GM06990 (cell line): ENCODE data around the gene TBC1D9.

Experiments used
- DNase-seq: peaks from one replicate; pipeline ENCODE4 v3.0.0-alpha.2; 2011; ENCODE audit not compliant: insufficient read length; ENCODE audit errors: extremely low read depth
- H3K27me3 ChIP-seq: replicated peaks from 2 replicates; pipeline ENCODE4 v1.6.0; 2011; ENCODE audit warnings: low read length; ENCODE audit not compliant: control insufficient read depth, insufficient read depth
- H3K36me3 ChIP-seq: 2 replicates; pipeline ENCODE4 v1.5.1; 2011; ENCODE audit warnings: low read length; ENCODE audit not compliant: control insufficient read depth, insufficient read depth
- H3K4me3 ChIP-seq: replicated peaks from 2 replicates; pipeline ENCODE4 v1.5.1; 2011; ENCODE audit warnings: low read depth, mild to moderate bottlenecking, control low read depth, low read length
- TF ChIP-seq, protein P1 (sequence below): IDR thresholded peaks from 2 replicates; pipeline ENCODE4 v1.5.1; 2011; ENCODE audit warnings: low read length, control low read depth, mild to moderate bottlenecking, inconsistent platforms; ENCODE audit not compliant: insufficient read depth, poor library complexity, severe bottlenecking

The TBC1D9 gene

DNA sequence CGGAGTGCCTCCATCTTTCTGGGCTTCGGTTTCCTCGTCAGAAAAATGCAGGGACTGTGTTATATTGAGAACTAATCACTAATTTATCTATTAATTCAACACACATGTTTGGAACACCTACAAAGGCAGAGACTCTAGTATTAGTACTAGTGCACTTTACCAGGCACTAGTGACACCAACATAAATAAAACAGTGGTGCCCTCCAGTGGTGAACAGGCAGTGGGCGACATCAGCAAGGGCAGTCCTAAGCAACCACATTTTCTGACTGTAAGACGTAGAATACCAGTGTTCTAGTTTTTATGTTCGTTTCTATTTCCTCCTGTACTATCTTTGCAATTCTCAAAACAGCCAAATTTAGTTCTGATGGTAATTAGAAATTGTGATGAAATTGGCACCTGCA is 118.3 kb downstream of the TBC1D9 start:
- DNase-seq: no peak
- TF ChIP-seq, protein P1, sequence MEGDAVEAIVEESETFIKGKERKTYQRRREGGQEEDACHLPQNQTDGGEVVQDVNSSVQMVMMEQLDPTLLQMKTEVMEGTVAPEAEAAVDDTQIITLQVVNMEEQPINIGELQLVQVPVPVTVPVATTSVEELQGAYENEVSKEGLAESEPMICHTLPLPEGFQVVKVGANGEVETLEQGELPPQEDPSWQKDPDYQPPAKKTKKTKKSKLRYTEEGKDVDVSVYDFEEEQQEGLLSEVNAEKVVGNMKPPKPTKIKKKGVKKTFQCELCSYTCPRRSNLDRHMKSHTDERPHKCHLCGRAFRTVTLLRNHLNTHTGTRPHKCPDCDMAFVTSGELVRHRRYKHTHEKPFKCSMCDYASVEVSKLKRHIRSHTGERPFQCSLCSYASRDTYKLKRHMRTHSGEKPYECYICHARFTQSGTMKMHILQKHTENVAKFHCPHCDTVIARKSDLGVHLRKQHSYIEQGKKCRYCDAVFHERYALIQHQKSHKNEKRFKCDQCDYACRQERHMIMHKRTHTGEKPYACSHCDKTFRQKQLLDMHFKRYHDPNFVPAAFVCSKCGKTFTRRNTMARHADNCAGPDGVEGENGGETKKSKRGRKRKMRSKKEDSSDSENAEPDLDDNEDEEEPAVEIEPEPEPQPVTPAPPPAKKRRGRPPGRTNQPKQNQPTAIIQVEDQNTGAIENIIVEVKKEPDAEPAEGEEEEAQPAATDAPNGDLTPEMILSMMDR: peak; percentile 66

GRCh38 chr4:140635606-140636005 is 120.6 kb downstream of the TBC1D9 start:
- TF ChIP-seq, protein P1: no peak
- no peaks in the 10 kb centered on the region for H3K27me3 ChIP-seq
- no peaks in the 10 kb centered on the region; the same call in 1 of the 2 replicates for H3K36me3 ChIP-seq
- no peak for DNase-seq
- no peak overlapping the region for H3K4me3 ChIP-seq

More for the DNA sequence above, 118.3 kb downstream of the TBC1D9 start:
- H3K4me3 ChIP-seq: no peak overlapping the region
- no peaks in the 10 kb centered on the region; the same call in 1 of the 2 replicates for H3K36me3 ChIP-seq
- no peaks in the 10 kb centered on the region for H3K27me3 ChIP-seq

DNA sequence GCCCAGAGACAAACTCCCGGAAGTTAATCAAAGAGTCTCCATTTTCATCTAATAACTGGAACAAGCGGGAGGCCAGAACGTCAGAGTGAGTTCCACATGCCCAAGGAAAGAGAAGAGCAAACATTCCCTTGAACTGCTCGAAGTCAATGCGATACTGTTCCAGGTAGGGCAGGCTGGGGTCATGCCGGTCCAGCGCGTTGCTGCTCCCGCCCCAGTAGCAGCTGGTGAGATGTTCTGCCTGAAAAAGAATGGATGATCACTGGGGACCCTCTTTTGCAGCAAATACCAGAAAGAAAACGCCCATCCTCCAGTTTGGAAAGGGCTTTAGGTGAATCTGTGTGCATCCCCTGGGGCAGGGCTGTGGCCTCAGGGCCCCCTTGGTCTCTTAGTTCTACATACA is 122.2 kb downstream of the TBC1D9 start:
- Histone ChIP-seq H3K4me3 (no peak overlapping the region), H3K36me3 (no peaks in the 10 kb centered on the region; the same call in 1 of the 2 replicates), H3K27me3 (no peaks in the 10 kb centered on the region)
- no peak for DNase-seq
- TF ChIP-seq, protein P1: no peak

GRCh38 chr4:140633124-140633523 is 123.1 kb downstream of the TBC1D9 start:
- TF ChIP-seq, protein P1: no peak
- H3K4me3 ChIP-seq: no peak overlapping the region
- no peak for DNase-seq
- no peaks in the 10 kb centered on the region for H3K27me3 ChIP-seq
- H3K36me3 ChIP-seq: no peaks in the 10 kb centered on the region; the same call in 1 of the 2 replicates

- TF ChIP-seq, protein P1: no peak
- H3K36me3 ChIP-seq: no peaks in the 10 kb centered on the region
- no peaks in the 10 kb centered on the region for H3K27me3 ChIP-seq
- no peak overlapping the region for H3K4me3 ChIP-seq
- no peak for DNase-seq
Measured at GRCh38 chr4:140630246-140630645, 125.9 kb downstream of the TBC1D9 start.

DNA sequence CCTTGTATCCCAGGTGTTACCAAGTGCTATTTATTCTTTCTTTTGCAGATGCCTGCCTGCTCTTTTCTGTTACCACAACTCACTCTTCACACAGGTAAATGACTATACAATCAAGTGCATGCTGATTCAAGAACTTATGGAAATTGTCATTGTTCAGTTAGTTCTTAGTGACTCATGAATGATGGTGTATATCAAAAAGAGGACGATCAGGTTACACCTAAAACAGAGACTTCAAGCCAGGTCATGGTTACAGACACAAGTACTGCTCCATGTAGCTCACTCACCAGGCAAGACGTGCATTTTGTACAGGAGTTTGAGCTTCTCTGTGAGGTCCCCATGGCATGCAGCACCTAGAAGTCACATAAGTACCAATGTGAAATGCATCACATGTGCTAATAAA is 128.2 kb downstream of the TBC1D9 start:
- Histone ChIP-seq H3K4me3 (no peak overlapping the region), H3K27me3 (no peaks in the 10 kb centered on the region), H3K36me3 (no peaks in the 10 kb centered on the region)
- TF ChIP-seq, protein P1: no peak
- no peak for DNase-seq
